Fibroblast of upper back skin (primary cell): Measurements from ENCODE around the gene CFAP61.

Experiments
- DNase-seq: peaks from one replicate; pipeline ENCODE4 v3.0.0-alpha.2; 2013

Gene CFAP61

DNA sequence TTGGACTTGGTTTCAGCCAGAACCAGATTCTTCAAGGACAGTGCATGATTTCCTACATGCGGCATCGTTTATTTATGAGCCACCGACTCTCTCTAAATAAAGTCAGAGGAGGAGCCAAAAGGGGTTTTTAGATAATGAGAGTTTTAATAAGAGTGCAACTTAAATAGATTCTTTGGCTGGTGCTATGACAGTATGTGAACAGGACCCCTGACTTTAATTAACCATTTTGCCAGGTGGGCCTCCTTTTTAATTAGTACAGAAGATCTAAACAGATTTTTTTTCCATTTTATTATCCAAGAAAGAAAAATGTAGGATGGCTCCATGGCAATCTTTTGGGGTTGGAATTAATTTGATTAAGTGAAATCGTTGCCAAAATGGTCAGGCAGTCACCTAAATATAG is 240.8 kb downstream of the CFAP61 start:
- no peak for DNase-seq

DNA sequence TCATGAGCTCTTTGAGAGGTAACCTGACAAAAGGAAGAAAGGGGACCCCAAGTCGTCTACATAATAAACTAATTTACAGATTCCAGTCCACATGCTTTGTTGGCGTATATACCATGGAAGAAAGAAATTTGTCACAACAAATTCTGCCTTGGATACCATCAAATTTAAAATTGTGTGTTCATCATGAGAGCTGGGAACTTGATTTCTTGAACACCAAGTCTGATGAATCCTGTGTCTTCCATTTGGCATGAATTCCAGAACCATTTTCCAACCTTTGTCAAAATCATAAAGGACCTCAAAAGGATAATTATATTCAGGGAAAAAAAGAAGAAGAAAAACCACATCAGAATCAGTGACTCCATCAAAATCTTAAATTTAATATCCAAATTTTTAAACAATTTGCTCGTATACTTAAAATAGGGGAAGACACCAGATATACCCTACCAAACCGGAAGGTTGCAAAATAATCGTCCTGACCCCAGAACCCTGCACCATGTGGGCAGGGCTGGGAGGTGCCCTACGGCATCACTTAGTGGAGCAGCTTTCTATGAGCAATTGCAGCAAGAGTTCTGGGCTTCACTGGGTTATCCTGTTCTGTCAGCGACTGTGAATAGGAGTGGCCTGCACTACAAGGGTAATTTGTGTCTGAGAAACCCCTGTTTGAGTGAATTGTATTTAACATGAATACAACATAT is 241.5 kb downstream of the CFAP61 start:
- DNase-seq: no peak

- DNase-seq: no peak
Measured at GRCh38 chr20:20295621-20296498, 243.5 kb downstream of the CFAP61 start.

DNA sequence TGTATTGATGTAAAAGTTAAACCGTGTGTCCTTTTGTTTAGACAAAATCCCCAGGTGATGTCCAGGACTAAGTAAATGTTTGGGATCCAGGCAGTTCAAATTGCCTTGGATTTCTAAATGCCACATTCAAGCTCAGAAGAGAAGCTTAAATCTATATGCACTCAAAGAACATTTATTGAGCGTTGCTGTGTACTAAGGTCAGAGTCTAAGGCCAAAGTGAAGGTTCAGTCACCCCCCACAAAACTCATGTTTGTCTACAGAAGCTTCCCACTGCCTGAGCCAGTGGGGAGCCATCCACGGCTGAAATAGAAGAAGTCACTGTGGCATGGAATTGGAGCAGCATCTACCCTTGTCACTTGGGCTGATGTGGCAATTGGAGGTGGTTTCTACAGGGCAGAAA is 244.8 kb downstream of the CFAP61 start:
- no peak for DNase-seq

GRCh38 chr20:20297752-20298151 is 245.4 kb downstream of the CFAP61 start:
- DNase-seq: no peak

- DNase-seq: no peak
Measured at GRCh38 chr20:20299904-20300303, 247.6 kb downstream of the CFAP61 start.

- no peak for DNase-seq
Measured at GRCh38 chr20:20303320-20303719, 251.0 kb downstream of the CFAP61 start.

DNA sequence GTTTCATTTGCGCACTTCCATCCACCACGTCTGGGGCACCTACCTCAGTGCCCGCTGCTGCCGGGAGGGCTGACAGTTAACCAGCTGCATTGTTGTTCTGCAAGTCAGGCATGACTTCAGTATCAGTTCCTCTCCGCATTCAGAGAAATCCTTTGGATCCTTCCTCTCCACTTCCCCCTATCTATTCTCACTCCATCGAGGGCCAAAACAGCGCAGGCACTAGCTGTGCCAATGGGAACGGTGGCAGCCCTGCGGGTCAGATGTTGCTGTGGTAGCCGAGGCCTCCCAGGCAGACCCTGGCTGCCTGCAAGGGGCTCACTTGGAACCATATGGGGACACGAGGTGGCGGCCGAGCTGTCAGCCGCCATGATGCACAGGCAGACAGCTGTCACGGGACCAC is 251.4 kb downstream of the CFAP61 start:
- no peak for DNase-seq

- DNase-seq: no peak
Measured at GRCh38 chr20:20304942-20305341, 252.6 kb downstream of the CFAP61 start.

- DNase-seq: no peak
Measured at GRCh38 chr20:20312562-20312961, 260.2 kb downstream of the CFAP61 start.

- DNase-seq: no peak
Measured at GRCh38 chr20:20317195-20317594, 264.9 kb downstream of the CFAP61 start.

DNA sequence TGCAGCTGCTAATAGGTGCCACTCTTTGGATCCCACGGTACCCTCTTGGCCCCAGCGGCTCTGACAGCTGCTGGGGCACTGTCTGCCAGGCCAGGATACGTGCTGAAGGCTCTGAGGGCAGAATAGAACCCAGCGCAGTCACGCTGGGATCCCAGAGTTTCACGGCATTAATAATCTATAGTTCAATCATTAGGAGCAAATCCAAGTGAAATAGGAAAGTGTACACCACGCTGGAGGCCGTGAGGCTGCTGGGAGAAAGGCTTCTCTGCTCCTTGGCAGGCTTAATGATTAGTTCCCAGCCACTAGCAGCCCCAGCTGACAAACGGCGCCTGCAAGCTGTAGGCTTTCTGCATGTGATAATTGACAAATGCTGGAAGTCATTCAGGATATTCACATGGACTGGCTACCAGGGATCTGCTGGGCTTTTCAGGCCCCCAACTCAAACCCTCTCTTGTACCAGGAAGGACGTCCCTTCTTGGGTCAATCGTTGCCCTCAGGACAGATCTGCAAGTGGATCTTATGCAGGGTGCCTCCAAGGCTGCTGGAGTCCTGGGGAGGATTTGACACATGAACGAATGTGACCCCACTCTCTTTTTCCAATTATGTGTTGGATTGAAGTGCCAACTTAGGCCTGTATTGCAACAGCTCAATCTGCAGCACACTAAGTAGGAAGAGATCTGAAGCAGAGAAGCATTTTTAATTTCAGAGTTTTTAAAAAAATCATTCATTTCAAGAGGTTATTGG is 265.5 kb downstream of the CFAP61 start:
- no peak for DNase-seq

- DNase-seq: no peak
Measured at GRCh38 chr20:20318365-20319161, 266.2 kb downstream of the CFAP61 start.

DNA sequence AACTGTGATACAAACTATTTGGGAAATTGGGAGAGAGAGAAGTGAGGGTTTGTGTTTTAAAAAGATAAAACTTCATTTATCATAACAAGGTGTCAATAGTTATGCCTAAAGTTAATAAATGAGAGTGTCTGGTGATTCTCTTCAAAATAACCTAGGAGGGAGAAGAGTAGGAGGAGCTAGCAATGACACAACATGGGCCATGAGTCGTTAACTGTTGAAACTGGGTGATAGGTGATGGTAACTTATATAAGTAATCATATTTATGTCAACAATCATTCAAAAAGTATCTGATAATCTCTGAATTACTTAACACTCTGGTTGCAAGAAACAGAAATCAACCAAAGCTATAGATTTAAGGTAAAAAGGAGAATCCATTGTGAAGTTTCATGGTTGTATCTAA is 268.8 kb downstream of the CFAP61 start:
- DNase-seq: no peak

DNA sequence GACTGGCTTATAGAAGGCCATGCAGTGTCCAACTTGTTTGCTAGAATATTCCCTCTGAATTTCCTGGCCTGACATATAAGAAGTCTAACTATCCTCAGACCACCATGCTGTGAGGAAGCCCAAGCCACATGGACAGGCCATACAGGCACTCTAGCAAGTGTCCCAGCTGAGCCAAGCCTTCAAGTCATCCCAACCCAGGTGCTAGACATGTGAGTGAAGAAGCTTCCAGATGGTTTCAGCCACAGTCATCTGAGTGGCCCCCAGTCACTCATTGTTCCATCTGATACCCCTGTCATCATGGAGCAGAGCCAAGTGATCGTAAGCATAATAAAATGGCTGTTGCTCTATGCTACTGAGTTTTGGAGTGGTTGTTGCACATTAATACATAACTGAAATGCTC is 269.6 kb downstream of the CFAP61 start:
- no peak for DNase-seq

- no peak for DNase-seq
Measured at GRCh38 chr20:20322912-20323311, 270.6 kb downstream of the CFAP61 start.

GRCh38 chr20:20327746-20328145 is 275.4 kb downstream of the CFAP61 start:
- DNase-seq: no peak

- no peak for DNase-seq
Measured at GRCh38 chr20:20329564-20329963, 277.2 kb downstream of the CFAP61 start.

DNA sequence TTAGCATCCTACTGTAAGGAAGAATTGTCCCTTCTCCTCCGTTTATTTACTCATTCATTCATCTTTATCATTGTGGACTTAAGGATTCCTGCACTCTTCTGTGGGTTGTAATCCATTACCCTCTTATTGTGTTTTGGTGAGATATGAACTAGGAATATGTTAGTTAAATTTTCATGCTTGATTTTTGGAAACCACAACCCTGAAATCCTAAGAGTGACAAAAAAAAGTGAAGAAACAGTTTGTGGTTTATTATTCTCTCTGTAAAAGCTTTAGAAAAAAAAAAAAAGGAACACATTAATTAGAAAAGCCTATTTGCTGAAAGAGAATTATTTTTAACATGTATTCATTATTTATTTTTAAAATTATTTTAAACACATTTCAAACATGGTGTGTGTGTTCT is 278.8 kb downstream of the CFAP61 start:
- no peak for DNase-seq

DNA sequence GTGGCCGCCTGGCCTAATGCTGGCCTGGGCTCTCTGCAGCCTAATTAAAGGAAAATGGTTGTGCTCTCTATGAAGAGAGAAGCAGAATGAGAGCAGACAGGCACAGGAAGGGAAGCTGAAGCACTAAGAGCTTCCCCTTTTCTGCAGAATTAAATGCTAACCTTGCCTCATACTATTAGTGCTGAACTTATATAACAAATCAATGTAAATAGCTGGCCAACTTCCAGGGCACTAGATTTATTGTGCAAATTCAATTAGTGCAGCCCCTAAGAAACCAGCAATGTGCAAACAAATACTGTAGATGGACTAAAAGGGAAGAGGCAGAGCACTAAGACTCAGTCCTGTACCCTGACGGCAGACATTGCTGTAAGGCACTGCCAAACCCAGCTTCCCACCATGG is 279.5 kb downstream of the CFAP61 start:
- DNase-seq: no peak

DNA sequence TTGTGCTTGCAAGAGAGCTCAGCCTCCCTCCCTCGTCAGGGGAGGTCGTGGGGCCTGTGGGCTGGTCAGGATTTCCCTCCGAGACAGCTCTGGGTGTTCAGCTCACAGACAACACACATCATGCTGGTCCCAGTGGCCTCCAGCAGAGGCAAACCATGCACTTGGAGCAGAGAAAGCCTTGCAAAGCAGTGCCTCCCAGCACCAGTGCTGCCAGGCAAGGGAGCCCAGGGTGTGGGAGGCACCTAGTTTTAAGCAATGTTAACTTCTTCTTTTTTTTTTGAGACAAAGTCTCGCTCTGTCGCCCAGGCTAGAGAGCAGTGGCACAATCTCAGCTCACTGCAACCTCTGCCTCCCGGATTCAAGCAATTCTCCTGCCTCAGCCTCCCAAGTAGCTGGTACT is 281.5 kb downstream of the CFAP61 start:
- DNase-seq: no peak

DNA sequence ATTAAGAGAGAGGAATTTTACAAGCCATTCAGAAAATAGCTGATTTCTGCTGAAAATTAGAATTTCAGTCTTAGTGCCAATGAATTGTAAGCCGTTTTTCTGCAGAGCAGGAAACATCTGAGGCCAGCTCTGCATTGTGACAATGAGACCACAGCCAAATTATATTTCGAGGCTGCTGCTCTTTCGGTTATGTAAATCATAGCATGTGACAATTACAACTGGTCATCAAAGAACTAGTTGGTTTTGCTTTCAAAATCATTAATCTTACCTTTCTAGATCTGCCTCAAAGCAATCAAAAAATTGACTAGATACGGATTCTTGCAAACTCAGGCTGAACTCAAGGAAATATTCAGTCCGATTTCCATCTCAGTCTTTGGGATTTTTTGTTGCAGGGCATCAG is 282.2 kb downstream of the CFAP61 start:
- DNase-seq: no peak
